Inferior parietal cortex (tissue), 1 donor: ENCODE results near the gene RNF128.
"Not testable (repeated sequence)": the region's sequence is repeated elsewhere in the genome, so short reads cannot be mapped to it uniquely, and the experiment has no call there.

Experiments used
- DNase-seq: peaks from one replicate; pipeline ENCODE4 v3.0.0-alpha.2; 2016; ENCODE audit errors: extremely low spot score

The RNF128 gene

DNA sequence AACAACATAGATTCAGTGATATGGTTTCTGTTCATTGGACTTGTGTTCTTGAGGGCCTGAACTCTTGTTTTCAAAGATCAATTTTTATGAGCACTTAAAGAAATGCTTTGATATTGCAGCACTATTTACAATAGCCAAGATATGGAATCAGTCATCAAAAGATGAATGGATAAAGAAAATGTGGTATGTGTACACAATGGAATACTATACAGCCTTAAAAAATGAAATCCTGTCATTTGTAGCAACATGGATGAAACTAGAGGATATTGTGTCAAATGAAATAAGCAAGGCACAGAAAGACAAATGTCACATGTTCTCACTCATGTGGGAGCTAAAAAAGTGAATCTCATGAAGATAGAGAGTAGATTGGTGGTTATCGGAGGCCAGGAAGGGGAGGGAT is 21.9 kb downstream of the RNF128 start:
- DNase-seq = no peak

- DNase-seq = no peak
Observed at GRCh38 chrX:106751407-106751806, 24.9 kb downstream of the RNF128 start.

DNA sequence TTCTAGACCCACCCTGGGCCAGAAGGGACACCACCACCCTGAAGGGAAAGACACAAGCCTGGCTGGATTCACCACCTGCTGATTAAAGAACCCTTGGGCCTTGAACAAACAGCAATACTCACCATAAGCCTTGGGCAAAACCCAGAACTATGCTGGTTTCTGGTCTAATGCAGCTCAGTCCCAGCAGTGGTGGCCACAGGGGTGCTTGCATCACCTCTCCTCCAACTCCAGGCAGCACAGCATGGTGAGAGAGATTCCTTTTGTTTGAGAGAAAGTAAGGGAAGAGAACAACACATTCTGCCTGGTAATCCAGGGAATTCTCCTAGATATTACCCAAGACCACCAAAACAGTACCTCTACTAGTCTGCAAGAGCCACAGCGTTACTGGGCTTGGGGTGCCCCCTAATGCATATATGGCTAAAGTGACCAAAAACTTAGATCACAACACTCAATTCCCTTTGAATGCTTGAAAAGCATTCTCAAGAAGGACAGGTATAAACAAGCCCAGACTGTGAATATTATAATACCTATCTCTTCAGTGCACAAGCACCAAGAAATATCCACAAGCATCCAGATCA is 25.7 kb downstream of the RNF128 start:
- DNase-seq = no peak

- not testable (repeated sequence) for DNase-seq
Observed at GRCh38 chrX:106769288-106769687, 42.8 kb downstream of the RNF128 start.

DNA sequence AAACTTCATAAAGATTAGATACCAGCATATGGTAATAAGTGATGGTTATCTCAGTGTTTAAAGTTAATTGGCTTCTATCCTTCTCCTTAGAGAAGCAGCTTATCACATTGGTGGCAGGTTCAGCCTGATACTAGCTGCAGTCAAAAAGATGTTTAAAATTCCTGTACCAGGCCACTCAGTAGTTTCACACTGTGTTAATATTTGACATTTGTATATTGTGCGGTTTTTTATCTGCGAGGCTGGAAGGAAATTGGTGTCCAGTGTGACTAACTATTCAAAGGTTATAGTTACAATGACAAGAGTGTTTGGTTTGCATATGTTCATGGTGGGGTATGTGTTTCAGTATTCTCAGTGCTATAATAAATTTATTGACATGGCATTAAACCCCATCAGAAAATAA is 48.5 kb downstream of the RNF128 start:
- no peak for DNase-seq

- DNase-seq = no peak
Observed at GRCh38 chrX:106780264-106780663, 53.8 kb downstream of the RNF128 start.

- DNase-seq = no peak
Observed at GRCh38 chrX:106780664-106781377, 54.3 kb downstream of the RNF128 start.

DNA sequence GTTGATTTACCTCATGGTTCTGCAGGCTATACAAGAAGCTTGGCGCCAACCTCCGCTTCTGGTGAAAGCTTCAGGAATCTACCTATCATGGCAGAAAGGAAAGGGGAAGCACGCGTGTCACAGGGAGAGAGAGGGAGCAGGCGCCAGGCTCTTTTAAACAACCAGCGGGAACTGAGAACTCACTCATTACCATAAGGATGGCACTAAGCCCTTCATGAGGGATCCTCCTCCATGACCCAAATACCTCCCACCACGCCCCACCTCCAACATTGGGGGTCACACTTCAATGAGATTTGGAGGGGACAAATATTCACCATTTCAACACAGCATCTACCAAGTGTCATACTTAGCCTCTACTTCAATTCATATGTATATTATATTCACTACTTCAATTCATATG is 57.2 kb downstream of the RNF128 start:
- no peak for DNase-seq

- peak; percentile 15 for DNase-seq
Observed at GRCh38 chrX:106791495-106791894, 65.0 kb downstream of the RNF128 start.

DNA sequence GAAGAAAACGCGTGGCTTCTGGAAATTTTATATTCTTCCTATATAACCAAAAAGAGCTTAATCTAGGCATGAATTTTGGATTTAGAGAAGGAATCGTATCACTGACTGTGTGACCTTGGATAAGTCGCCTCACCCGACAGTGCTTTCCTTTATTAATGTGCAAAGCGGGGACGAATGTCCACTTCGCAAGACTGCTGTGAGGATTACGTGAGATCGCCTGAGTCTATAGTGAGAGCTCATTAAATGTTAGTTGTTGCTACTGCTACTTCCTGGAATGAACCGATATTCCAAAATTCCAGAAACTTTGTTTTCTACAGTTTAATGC is 75.5 kb downstream of the RNF128 start:
- DNase-seq = no peak

GRCh38 chrX:106802388-106803275 is 76.1 kb downstream of the RNF128 start, which contains the start of gene TBC1D8B:
Gene TBC1D8B (plus strand): TSS chrX:106802673. CDS start chrX:106802854, 181 bp downstream.
- DNase-seq = peak; percentile 80

DNA sequence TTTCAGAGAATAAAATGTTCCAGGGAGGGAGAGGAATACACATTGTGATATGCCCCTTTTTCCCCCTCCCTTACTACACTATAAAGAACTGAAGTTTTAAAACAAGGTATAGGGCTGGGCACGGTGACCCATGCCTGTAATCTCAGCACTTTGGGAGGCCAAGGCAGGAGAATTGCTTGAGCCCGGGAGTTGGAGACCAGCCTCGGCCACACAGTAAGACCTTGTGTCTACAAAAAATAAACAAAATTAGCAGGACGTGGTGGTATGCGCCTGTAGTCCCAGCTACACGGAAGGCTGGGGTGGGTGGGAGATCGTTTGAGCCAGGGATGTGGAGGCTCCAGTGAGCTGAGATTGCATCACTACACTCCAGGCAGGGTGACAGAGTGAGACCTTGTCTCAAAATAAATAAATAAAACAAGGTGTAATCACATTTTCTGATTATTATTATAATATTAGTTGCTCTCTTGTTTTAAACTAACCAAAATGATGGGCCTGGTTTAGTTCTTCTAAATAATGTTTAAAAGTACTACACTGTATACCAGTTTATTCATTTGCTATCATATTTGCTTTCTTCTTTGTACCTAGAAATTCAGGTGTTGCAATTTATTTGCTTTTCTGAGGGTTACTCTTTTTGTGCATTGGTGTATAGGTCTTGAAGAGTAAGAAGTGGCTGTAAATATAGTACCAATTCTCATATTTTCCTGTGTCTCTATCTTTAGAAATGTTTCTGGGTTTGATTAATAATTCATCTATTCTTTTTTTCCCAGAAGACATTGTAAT is 84.8 kb downstream of the RNF128 start:
- DNase-seq = no peak

DNA sequence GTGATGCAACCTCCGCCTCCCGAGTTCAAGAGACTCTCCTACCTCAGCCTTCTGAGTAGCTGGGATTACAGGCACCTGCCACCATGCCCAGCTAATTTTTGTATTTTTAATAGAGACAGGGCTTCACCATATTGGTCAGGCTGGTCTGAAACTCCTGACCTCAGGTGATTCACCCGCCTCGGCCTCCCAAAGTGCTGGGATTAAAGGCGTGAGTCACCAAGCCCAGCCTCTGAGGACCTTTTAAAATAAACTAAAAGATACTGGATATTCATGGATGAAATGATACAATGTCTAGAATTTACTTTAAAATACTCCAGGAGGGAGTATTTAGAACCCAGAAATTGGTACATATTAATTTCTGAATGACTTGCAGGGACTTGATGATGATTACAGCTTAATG is 86.4 kb downstream of the RNF128 start:
- not testable (repeated sequence) for DNase-seq

DNA sequence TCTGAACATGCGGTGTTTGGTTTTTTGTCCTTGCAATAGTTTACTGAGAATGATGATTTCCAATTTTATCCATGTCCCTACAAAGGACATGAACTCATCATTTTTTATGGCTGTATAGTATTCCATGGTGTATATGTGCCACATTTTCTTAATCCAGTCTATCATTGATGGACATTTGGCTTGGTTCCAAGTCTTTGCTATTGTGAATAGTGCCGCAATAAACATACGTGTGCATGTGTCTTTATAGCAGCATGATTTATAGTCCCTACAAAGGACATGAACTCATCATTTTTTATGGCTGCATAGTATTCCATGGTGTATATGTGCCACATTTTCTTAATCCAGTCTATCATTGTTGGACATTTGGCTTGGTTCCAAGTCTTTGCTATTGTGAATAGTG is 87.6 kb downstream of the RNF128 start:
- not testable (repeated sequence) for DNase-seq
